HG02938 (cell line): ENCODE data around the gene TEC.

ENCODE experiments used
- ATAC-seq: cut with Tn5 transposase; IDR thresholded peaks from one replicate; pipeline ENCODE4 v1.9.1; 2021; ENCODE audit warnings: mild to moderate bottlenecking, moderate library complexity; ENCODE audit not compliant: unreplicated experiment

TEC gene

GRCh38 chr4:48093991-48094416, 175.6 kb downstream of the TEC start:
- ATAC-seq, result no peak

GRCh38 chr4:48090621-48091020, 179.0 kb downstream of the TEC start:
- ATAC-seq, result no peak

GRCh38 chr4:48085821-48086589, 183.6 kb downstream of the TEC start:
- ATAC-seq, result no peak
